ENCODE data around the gene JARID2.

JARID2 gene

GRCh38 chr6:15326067-15326614, 80.3 kb downstream of the JARID2 start:
- TF ChIP-seq CTCF (IDR thresholded peaks at IDR 0.05; ENCODE audit: control insufficient read depth, extremely low read depth, insufficient read depth): no peak
- H3K4me3 ChIP-seq (ENCODE audit: low read depth, low read length): no peak overlapping the region
- DNase-seq (ENCODE audit: low read depth): no peak

- no peak for DNase-seq (ENCODE audit: low read depth)
- peak; percentile 41 for TF ChIP-seq CTCF (IDR thresholded peaks at IDR 0.05; ENCODE audit: control insufficient read depth, extremely low read depth, insufficient read depth)
- H3K4me3 ChIP-seq (ENCODE audit: low read depth, low read length): no peak overlapping the region
These were observed 81.4 kb downstream of the JARID2 start for GRCh38 chr6:15327271-15327670.

- DNase-seq (ENCODE audit: low read depth): no peak
- no peak overlapping the region for H3K4me3 ChIP-seq (ENCODE audit: low read depth, low read length)
- no peak for TF ChIP-seq CTCF (IDR thresholded peaks at IDR 0.05; ENCODE audit: control insufficient read depth, extremely low read depth, insufficient read depth)
These were observed 83.4 kb downstream of the JARID2 start for GRCh38 chr6:15329197-15329671.

- H3K4me3 ChIP-seq (ENCODE audit: low read depth, low read length): no peak overlapping the region
- TF ChIP-seq CTCF (IDR thresholded peaks at IDR 0.05; ENCODE audit: control insufficient read depth, extremely low read depth, insufficient read depth): no peak
- no peak for DNase-seq (ENCODE audit: low read depth)
These were observed 84.5 kb downstream of the JARID2 start for GRCh38 chr6:15330174-15330944.

- TF ChIP-seq CTCF (IDR thresholded peaks at IDR 0.05; ENCODE audit: control insufficient read depth, extremely low read depth, insufficient read depth): no peak
- H3K4me3 ChIP-seq (ENCODE audit: low read depth, low read length): no peak overlapping the region
- DNase-seq (ENCODE audit: low read depth): no peak
These were observed 85.3 kb downstream of the JARID2 start for GRCh38 chr6:15331143-15331542.

GRCh38 chr6:15331629-15332251, 85.9 kb downstream of the JARID2 start:
- no peak overlapping the region for H3K4me3 ChIP-seq (ENCODE audit: low read depth, low read length)
- no peak for DNase-seq (ENCODE audit: low read depth)
- no peak for TF ChIP-seq CTCF (IDR thresholded peaks at IDR 0.05; ENCODE audit: control insufficient read depth, extremely low read depth, insufficient read depth)
